HG03045 (cell line): ENCODE data around the gene PLEKHA6.
"Not testable (repeated sequence)": the region's sequence is repeated elsewhere in the genome, so short reads cannot be mapped to it uniquely, and the experiment has no call there.

Source experiments
- ATAC-seq: cut with Tn5 transposase; IDR thresholded peaks from one replicate; pipeline ENCODE4 v1.9.1; 2021; ENCODE audit warnings: mild to moderate bottlenecking, moderate library complexity; ENCODE audit not compliant: unreplicated experiment

The PLEKHA6 gene

GRCh38 chr1:204314893-204315658 is 44.7 kb downstream of the PLEKHA6 start:
- ATAC-seq, result no peak

GRCh38 chr1:204314171-204314892 is 45.4 kb downstream of the PLEKHA6 start:
- no peak for ATAC-seq

GRCh38 chr1:204313675-204314074 is 46.1 kb downstream of the PLEKHA6 start:
- no peak for ATAC-seq

- not testable (repeated sequence) for ATAC-seq
These were observed 48.8 kb downstream of the PLEKHA6 start for GRCh38 chr1:204310970-204311369.

- no peak for ATAC-seq
These were observed 51.6 kb downstream of the PLEKHA6 start for GRCh38 chr1:204308023-204308628.

- ATAC-seq, result no peak
These were observed 52.3 kb downstream of the PLEKHA6 start for GRCh38 chr1:204307334-204307883.

- no peak for ATAC-seq
These were observed 53.7 kb downstream of the PLEKHA6 start for GRCh38 chr1:204306076-204306475.

- no peak for ATAC-seq
These were observed 55.7 kb downstream of the PLEKHA6 start for GRCh38 chr1:204304067-204304466.

- ATAC-seq, result no peak
These were observed 57.0 kb downstream of the PLEKHA6 start for GRCh38 chr1:204302769-204303168.

- ATAC-seq, result no peak
These were observed 58.4 kb downstream of the PLEKHA6 start for GRCh38 chr1:204301171-204301957.

GRCh38 chr1:204299814-204300365 is 59.8 kb downstream of the PLEKHA6 start:
- no peak for ATAC-seq

GRCh38 chr1:204296431-204296988 is 63.2 kb downstream of the PLEKHA6 start:
- ATAC-seq, result no peak

GRCh38 chr1:204295671-204296070 is 64.1 kb downstream of the PLEKHA6 start:
- no peak for ATAC-seq

- ATAC-seq, result no peak
These were observed 65.4 kb downstream of the PLEKHA6 start for GRCh38 chr1:204294357-204294756.

- ATAC-seq, result no peak
These were observed 66.0 kb downstream of the PLEKHA6 start for GRCh38 chr1:204293605-204294337.

- ATAC-seq, result no peak
These were observed 67.0 kb downstream of the PLEKHA6 start for GRCh38 chr1:204292740-204293139.

GRCh38 chr1:204289280-204289679 is 70.4 kb downstream of the PLEKHA6 start:
- ATAC-seq, result no peak

GRCh38 chr1:204288021-204288588 is 71.6 kb downstream of the PLEKHA6 start:
- ATAC-seq, result no peak

- ATAC-seq, result no peak
These were observed 72.2 kb downstream of the PLEKHA6 start for GRCh38 chr1:204287466-204287891.
